ENCODE data around the gene HDDC3. TPM values are rescaled to one million over a fixed set of nuclear protein-coding genes. Genes with fewer than 3 reads are reported as not detected.

HDDC3 gene
- total and polyA plus RNA-seq, 2 experiments from 2014 or later = 9.7 to 11.1 TPM

DNA sequence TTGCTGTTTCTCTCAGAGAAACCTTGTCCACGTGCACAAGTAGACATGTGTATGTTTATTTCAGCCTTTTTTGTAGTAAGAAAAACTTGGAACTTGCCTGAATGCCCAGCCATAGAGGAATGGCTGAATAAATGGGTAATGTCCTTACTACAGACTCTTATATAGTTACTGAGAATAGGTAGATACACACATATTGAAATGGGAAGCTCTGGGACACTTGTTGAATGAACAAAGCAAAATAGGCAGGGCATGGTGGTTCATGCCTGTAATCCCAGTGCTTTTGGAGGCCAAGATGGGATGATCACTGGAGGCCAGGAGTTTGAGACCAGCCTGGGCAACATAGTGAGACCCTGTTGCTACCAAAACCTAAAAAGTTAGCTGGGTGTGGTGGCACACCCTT lies 4.5 kb upstream of the HDDC3 start:
- Histone ChIP-seq H3K27ac (no peak overlapping the region), H3K4me3 (peak overlapping the region; percentile 86; the same call in 1 of the 2 replicates), H3K9me3 (ENCODE audit: low read depth) (no peaks in the 10 kb centered on the region), H3K36me3 (ENCODE audit: low read depth) (peaks cover 24% of the 10 kb centered on the region; the same call in 1 of the 2 replicates), H3K27me3 (replicated peaks; ENCODE audit: insufficient read depth) (no peaks in the 10 kb centered on the region), H3K4me2 (ENCODE audit: unreplicated experiment) (no peak overlapping the region), H3K4me1 (ENCODE audit: insufficient read depth) (peaks cover 8% of the 10 kb centered on the region), H4K20me1 (ENCODE audit: insufficient read depth) (no peaks in the 10 kb centered on the region), H3K9ac (peak overlapping the region; percentile 93; the same call in 1 of the 2 replicates), H2AFZ (no peak overlapping the region), H3F3A (ENCODE audit: insufficient read depth) (no peaks in the 10 kb centered on the region), H3K79me2 (ENCODE audit: insufficient read depth) (peaks cover 30% of the 10 kb centered on the region), H3K9me2 (ENCODE audit: insufficient read depth) (no peaks in the 10 kb centered on the region)
- WGBS, 2 experiments (ENCODE audit: low coverage in 1 of 2, low lambda C conversion rate in 2 of 2, missing lambda C conversion rate in 2 of 2) = 83 to 85% methylated on average over 1 of the region's 1 CpG
- TF ChIP-seq EZH2phosphoT487 (IDR thresholded peaks at IDR 0.05; ENCODE audit: insufficient read depth, low read depth) (no peak), EZH2 (IDR thresholded peaks at IDR 0.05; ENCODE audit: insufficient read depth, poor library complexity, severe bottlenecking) (no peak)
- in situ Hi-C loops (cut with MboI) = no loop called here
- DNase-seq = no peak

DNA sequence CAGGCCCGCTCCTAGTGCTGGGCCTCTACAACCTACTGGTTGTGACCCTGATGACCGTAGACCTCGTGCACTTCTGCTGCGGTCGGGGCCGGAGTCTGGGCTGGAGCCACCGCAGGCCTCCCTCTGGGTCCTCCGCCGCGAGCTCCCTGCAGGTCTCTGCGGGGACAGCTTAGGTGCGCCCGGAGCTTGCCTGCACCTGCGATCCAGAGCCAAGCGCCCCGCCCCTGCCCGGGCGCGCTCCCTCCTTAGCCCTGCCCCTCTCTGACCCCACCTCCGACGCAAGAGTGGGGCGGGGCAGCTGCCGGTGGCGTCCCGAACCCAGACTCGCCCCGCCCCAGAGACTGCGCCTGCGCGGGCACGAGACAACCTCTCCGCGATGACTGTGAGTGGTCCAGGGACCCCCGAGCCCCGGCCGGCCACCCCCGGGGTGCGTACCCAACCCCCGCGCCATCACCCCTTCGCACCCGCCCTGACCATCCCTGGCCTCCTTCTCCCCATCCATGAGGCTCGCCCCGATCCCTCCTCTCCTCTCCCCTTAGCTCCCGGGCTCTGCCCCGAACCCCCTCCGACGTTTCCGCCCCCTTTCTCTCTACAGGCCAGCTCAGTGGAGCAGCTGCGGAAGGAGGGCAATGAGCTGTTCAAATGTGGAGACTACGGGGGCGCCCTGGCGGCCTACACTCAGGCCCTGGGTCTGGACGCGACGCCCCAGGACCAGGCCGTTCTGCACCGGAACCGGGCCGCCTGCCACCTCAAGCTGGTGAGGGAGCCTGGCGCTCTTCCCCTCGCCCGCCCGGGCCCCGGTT lies 2.8 kb upstream of the HDDC3 start, which contains the start of gene UNC45A:
Gene UNC45A (plus strand): TSS at position 337 of the 803 bp plus-strand sequence. CDS start 40 bp downstream, at position 377.
- peaks cover 30% of the 10 kb centered on the region for H3K79me2 ChIP-seq (ENCODE audit: insufficient read depth)
- in situ Hi-C loops (cut with MboI) = no loop called here
- no peaks in the 10 kb centered on the region for H3K9me3 ChIP-seq (ENCODE audit: low read depth)
- H3K4me1 ChIP-seq (ENCODE audit: insufficient read depth) = peaks cover 14% of the 10 kb centered on the region
- TF ChIP-seq EZH2 (IDR thresholded peaks at IDR 0.05; ENCODE audit: insufficient read depth, poor library complexity, severe bottlenecking) (no peak), EZH2phosphoT487 (IDR thresholded peaks at IDR 0.05; ENCODE audit: insufficient read depth, low read depth) (no peak)
- H3K36me3 ChIP-seq (ENCODE audit: low read depth) = peaks cover 12% of the 10 kb centered on the region; the same call in 1 of the 2 replicates
- H3K27me3 ChIP-seq (replicated peaks; ENCODE audit: insufficient read depth) = no peaks in the 10 kb centered on the region
- H4K20me1 ChIP-seq (ENCODE audit: insufficient read depth) = no peaks in the 10 kb centered on the region
- peak within 1 kb of the TSS; percentile 64 for H3K27ac ChIP-seq
- DNase-seq = peak; percentile 93
- H3K4me3 ChIP-seq = peak within 1 kb of the TSS; percentile 86
- H3K9ac ChIP-seq = peak within 1 kb of the TSS; percentile 93
- H3F3A ChIP-seq (ENCODE audit: insufficient read depth) = 0 out of 2 replicates have a peak, but pooled peaks cover 6% of the 10 kb centered on the region
- 0 to 1% methylated on average over 12 to 59 of the region's 65 CpGs for WGBS, 2 experiments (ENCODE audit: low coverage in 1 of 2, low lambda C conversion rate in 2 of 2, missing lambda C conversion rate in 2 of 2)
- H2AFZ ChIP-seq = peak within 1 kb of the TSS; percentile 79
- no peaks in the 10 kb centered on the region for H3K9me2 ChIP-seq (ENCODE audit: insufficient read depth)
- peak within 1 kb of the TSS; percentile 90 for H3K4me2 ChIP-seq (ENCODE audit: unreplicated experiment)

DNA sequence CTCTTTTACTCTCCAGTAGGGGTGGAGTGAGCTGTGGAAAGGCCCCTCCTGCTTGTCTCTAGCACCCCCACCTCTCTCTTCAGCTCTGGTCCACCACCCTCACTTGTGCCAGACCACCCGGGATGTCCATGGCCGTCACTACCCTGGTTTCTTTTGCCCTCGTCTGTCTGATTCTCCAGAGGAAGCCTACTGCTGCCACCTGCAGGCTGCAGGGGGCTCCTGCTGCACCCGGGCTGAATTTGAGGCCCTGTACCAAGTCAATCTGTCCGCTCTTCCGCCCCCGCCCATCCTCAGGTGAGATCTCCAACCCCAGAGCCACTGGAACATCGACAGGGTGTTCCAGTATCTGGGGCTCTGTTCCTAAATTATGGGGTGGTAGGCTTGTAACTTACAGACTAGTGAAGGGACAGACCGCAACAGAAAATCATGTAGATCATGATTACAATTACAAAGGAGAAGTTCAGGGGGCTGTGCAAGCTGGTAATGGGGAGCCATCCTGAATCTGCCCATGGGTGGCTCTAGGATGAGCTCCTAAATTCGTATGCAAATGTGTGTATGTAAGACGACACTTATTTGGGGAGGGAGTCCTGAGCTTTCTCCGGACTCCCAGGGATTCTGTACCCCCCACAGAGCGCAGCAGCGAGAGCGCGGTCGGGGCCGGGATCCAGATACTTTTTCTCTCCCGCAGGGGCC lies 2.1 kb upstream of the HDDC3 start:
- peaks cover 30% of the 10 kb centered on the region for H3K79me2 ChIP-seq (ENCODE audit: insufficient read depth)
- TF ChIP-seq EZH2phosphoT487 (IDR thresholded peaks at IDR 0.05; ENCODE audit: insufficient read depth, low read depth) (no peak), EZH2 (IDR thresholded peaks at IDR 0.05; ENCODE audit: insufficient read depth, poor library complexity, severe bottlenecking) (no peak)
- peaks cover 17% of the 10 kb centered on the region for H3K4me1 ChIP-seq (ENCODE audit: insufficient read depth)
- H3K36me3 ChIP-seq (ENCODE audit: low read depth) = peaks cover 10% of the 10 kb centered on the region; the same call in 1 of the 2 replicates
- H3K9me3 ChIP-seq (ENCODE audit: low read depth) = no peaks in the 10 kb centered on the region
- H2AFZ ChIP-seq = peak overlapping the region; percentile 79
- no peak overlapping the region for H3K27ac ChIP-seq
- H3K9ac ChIP-seq = peak overlapping the region; percentile 93
- H3F3A ChIP-seq (ENCODE audit: insufficient read depth) = peaks cover 10% of the 10 kb centered on the region; the same call in 1 of the 2 replicates
- H3K4me2 ChIP-seq (ENCODE audit: unreplicated experiment) = peak overlapping the region; percentile 90
- no peaks in the 10 kb centered on the region for H3K27me3 ChIP-seq (replicated peaks; ENCODE audit: insufficient read depth)
- WGBS, 2 experiments (ENCODE audit: low coverage in 1 of 2, low lambda C conversion rate in 2 of 2, missing lambda C conversion rate in 2 of 2) = 3% methylated on average over 19 of the region's 19 CpGs
- in situ Hi-C loops (cut with MboI) = no loop called here
- peak overlapping the region; percentile 86 for H3K4me3 ChIP-seq
- peak; percentile 87 for DNase-seq
- H3K9me2 ChIP-seq (ENCODE audit: insufficient read depth) = no peaks in the 10 kb centered on the region
- no peaks in the 10 kb centered on the region for H4K20me1 ChIP-seq (ENCODE audit: insufficient read depth)

DNA sequence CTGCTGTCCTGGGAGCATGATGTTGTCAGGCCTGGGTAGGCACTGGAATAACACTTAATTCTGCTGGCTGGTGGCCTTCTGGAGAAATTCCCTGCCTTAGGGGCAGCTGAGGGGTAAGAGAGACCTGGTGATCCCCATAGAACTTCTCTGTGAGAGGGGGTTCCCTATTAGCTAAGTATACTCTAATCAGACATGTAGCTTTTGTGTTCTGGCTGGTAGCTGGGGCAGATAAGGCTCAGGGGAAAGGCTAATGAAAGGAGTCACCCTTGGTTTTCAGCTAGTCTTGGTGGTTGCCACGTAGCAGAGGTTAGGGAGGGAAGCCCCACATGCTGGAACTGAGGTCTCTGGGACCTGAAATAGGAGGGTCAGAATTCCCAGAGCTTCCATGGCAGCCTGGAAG lies 952 bp upstream of the HDDC3 start:
- Histone ChIP-seq H3K9me2 (ENCODE audit: insufficient read depth) (no peaks in the 10 kb centered on the region), H3K9ac (no peak overlapping the region), H3K79me2 (ENCODE audit: insufficient read depth) (peaks cover 27% of the 10 kb centered on the region), H3K9me3 (ENCODE audit: low read depth) (no peaks in the 10 kb centered on the region), H3K4me3 (no peak overlapping the region), H3K27ac (no peak overlapping the region), H3F3A (ENCODE audit: insufficient read depth) (peaks cover 13% of the 10 kb centered on the region; the same call in 1 of the 2 replicates), H3K27me3 (replicated peaks; ENCODE audit: insufficient read depth) (no peaks in the 10 kb centered on the region), H3K36me3 (ENCODE audit: low read depth) (0 out of 2 replicates have a peak, but pooled peaks cover 5% of the 10 kb centered on the region), H2AFZ (no peak overlapping the region), H3K4me2 (ENCODE audit: unreplicated experiment) (no peak overlapping the region), H3K4me1 (ENCODE audit: insufficient read depth) (peaks cover 20% of the 10 kb centered on the region), H4K20me1 (ENCODE audit: insufficient read depth) (no peaks in the 10 kb centered on the region)
- in situ Hi-C loops (cut with MboI) = no loop called here
- WGBS, 2 experiments (ENCODE audit: low coverage in 1 of 2, low lambda C conversion rate in 2 of 2, missing lambda C conversion rate in 2 of 2) = 13 to 35% methylated on average over 1 of the region's 1 CpG
- TF ChIP-seq EZH2phosphoT487 (IDR thresholded peaks at IDR 0.05; ENCODE audit: insufficient read depth, low read depth) (no peak), EZH2 (IDR thresholded peaks at IDR 0.05; ENCODE audit: insufficient read depth, poor library complexity, severe bottlenecking) (no peak)
- no peak for DNase-seq
